SK-N-SH (cell line): ENCODE data around the gene KCNK4. TPM values are rescaled to one million over a fixed set of nuclear protein-coding genes. Genes with fewer than 3 reads are reported as not detected.

Experiments used
- CTCF ChIA-PET: fragments of 300-600, 350-600 bp; formaldehyde crosslinking; extraction: SDS; loops from one replicate; lab custom pipeline; 2021; lab: Yijun Ruan, JAX
- POLR2A ChIA-PET: fragments of 350-600 bp; sonication (Branson Sonifier 250); formaldehyde crosslinking; extraction: SDS; loops from one replicate; lab custom pipeline; 2020; ENCODE audit warnings: antibody characterized with exemption, inconsistent platforms; lab: Yijun Ruan, JAX
- DNase-seq: peaks from one replicate; pipeline ENCODE4 v3.0.0; 2012
- H2AFZ ChIP-seq: fragments of 200-600 bp; sonication (generic); 2 replicates; pipeline ENCODE4 v1.8.1; 2016; ENCODE audit warnings: antibody characterized with exemption, mild to moderate bottlenecking, low read depth
- H3F3A ChIP-seq: fragments of 200-600 bp; sonication (generic); replicated peaks from 2 replicates; pipeline ENCODE3; 2016; ENCODE audit warnings: antibody characterized with exemption, mild to moderate bottlenecking; ENCODE audit not compliant: insufficient read depth
- H3K27ac ChIP-seq, 2 experiments: fragments of 200-500 bp in 1 of 2; fragments of 200-600 bp in 1 of 2; sonication (Bioruptor generic) in 1 of 2; sonication (generic), shearing (Covaris generic) in 1 of 2; 2 replicates each; pipeline versions ENCODE4 v1.5.1 to v1.6.1; 2014 to 2016; ENCODE audit warnings: low read depth in 2 of 2, inconsistent platforms in 1 of 2, low read length in 1 of 2, mild to moderate bottlenecking in 1 of 2, mixed read lengths in 1 of 2
- H3K27me3 ChIP-seq: fragments of 200-600 bp; sonication (generic), shearing (Covaris generic); 2 replicates; pipeline ENCODE4 v1.6.1; 2016; ENCODE audit warnings: mixed run types; ENCODE audit not compliant: insufficient read depth
- H3K36me3 ChIP-seq, 2 experiments: fragments of 200-500 bp in 1 of 2; fragments of 200-600 bp in 1 of 2; sonication (Bioruptor generic) in 1 of 2; sonication (generic) in 1 of 2; replicated peaks in 1 of 2; 2 replicates each; pipeline versions ENCODE3 to v1.5.1; 2014 to 2016; ENCODE audit warnings: low read length in 1 of 2, mild to moderate bottlenecking in 1 of 2; ENCODE audit not compliant: insufficient read depth in 2 of 2, control insufficient read depth in 1 of 2
- H3K4me1 ChIP-seq, 2 experiments: fragments of 200-500 bp in 1 of 2; fragments of 200-600 bp in 1 of 2; sonication (Bioruptor generic) in 1 of 2; sonication (generic), shearing (Covaris generic) in 1 of 2; 2 replicates each; pipeline versions ENCODE4 v1.5.1 to v1.6.1; 2014 to 2016; ENCODE audit warnings: low read depth in 1 of 2, low read length in 1 of 2, mixed run types in 1 of 2; ENCODE audit not compliant: insufficient read depth in 2 of 2, control insufficient read depth in 1 of 2
- H3K4me2 ChIP-seq: fragments of 200-600 bp; sonication (generic), shearing (Covaris generic); 2 replicates; pipeline ENCODE4 v1.6.1; 2017; ENCODE audit warnings: mixed run types
- H3K4me3 ChIP-seq, 2 experiments: fragments of 200-500 bp in 1 of 2; fragments of 200-600 bp in 1 of 2; sonication (Bioruptor generic) in 1 of 2; sonication (generic), shearing (Covaris generic) in 1 of 2; 2 replicates each; pipeline versions ENCODE4 v1.5.1 to v1.8.1; 2014 to 2016; ENCODE audit warnings: low read depth in 2 of 2, inconsistent platforms in 1 of 2, low read length in 1 of 2, mild to moderate bottlenecking in 1 of 2, mixed read lengths in 1 of 2, moderate library complexity in 1 of 2
- H3K79me2 ChIP-seq: fragments of 200-600 bp; sonication (generic); 2 replicates; pipeline ENCODE4 v1.8.1; 2017; ENCODE audit warnings: mild to moderate bottlenecking; ENCODE audit not compliant: insufficient read depth
- H3K9ac ChIP-seq: fragments of 200-600 bp; sonication (generic); 2 replicates; pipeline ENCODE4 v1.6.1; 2017; ENCODE audit warnings: mixed run types
- H3K9me2 ChIP-seq: fragments of 200-600 bp; sonication (generic); 2 replicates; pipeline ENCODE4 v1.6.1; 2017; ENCODE audit warnings: mixed run types
- H3K9me3 ChIP-seq: fragments of 200-600 bp; sonication (generic); 2 replicates; pipeline ENCODE4 v1.6.1; 2017; ENCODE audit warnings: mixed run types, mild to moderate bottlenecking, moderate library complexity
- H4K20me1 ChIP-seq: fragments of 200-600 bp; sonication (generic); 2 replicates; pipeline ENCODE4 v1.6.1; 2017; ENCODE audit warnings: mild to moderate bottlenecking, mixed run types; ENCODE audit not compliant: insufficient read depth
- CTCF ChIP-seq: fragments of 200-600 bp; sonication (generic); IDR thresholded peaks from 2 replicates; pipeline ENCODE4 v1.6.1; 2017; ENCODE audit warnings: antibody characterized with exemption, mild to moderate bottlenecking, moderate library complexity
- FOSL2 ChIP-seq: IDR thresholded peaks from 2 replicates; pipeline ENCODE4 v1.4.0; 2012; ENCODE audit warnings: low read depth, mild to moderate bottlenecking, moderate library complexity, borderline replicate concordance
- FOXM1 ChIP-seq: IDR thresholded peaks from 2 replicates; pipeline ENCODE4 v1.4.0; 2012; ENCODE audit warnings: low read depth, mild to moderate bottlenecking
- GATA2 ChIP-seq: sonication (generic); formaldehyde crosslinking; IDR thresholded peaks from 2 replicates; pipeline ENCODE4 v1.5.0; 2020; ENCODE audit warnings: mild to moderate bottlenecking, missing genetic modification reagents
- IRF3 ChIP-seq: fragments of 150-350 bp; IDR thresholded peaks from 2 replicates; pipeline ENCODE4 v1.6.1; 2016; ENCODE audit warnings: mild to moderate bottlenecking, low read depth, low read length
- JUND ChIP-seq: IDR thresholded peaks from 2 replicates; pipeline ENCODE4 v1.4.0; 2012
- MAX ChIP-seq: IDR thresholded peaks from 2 replicates; pipeline ENCODE4 v1.4.0; 2012; ENCODE audit warnings: low read depth
- NFIC ChIP-seq: IDR thresholded peaks from 2 replicates; pipeline ENCODE4 v1.4.0; 2012; ENCODE audit warnings: borderline replicate concordance
- NRF1 ChIP-seq: IDR thresholded peaks from 2 replicates; pipeline ENCODE4 v1.6.1; 2012; ENCODE audit warnings: low read depth, mild to moderate bottlenecking, low read length
- POLR2AphosphoS5 ChIP-seq: IDR thresholded peaks from 2 replicates; pipeline ENCODE4 v1.6.1; 2012; ENCODE audit warnings: low read depth, low read length
- RAD21 ChIP-seq: IDR thresholded peaks from 2 replicates; pipeline ENCODE4 v1.6.1; 2012; ENCODE audit warnings: mild to moderate bottlenecking, low read length
- RCOR1 ChIP-seq: fragments of 150-350 bp; IDR thresholded peaks from 2 replicates; pipeline ENCODE4 v1.6.1; 2017; ENCODE audit warnings: antibody characterized with exemption, low read length
- RXRA ChIP-seq: IDR thresholded peaks from 2 replicates; pipeline ENCODE4 v1.4.0; 2012; ENCODE audit warnings: low read depth, mild to moderate bottlenecking, borderline replicate concordance
- SMC3 ChIP-seq: IDR thresholded peaks from 2 replicates; pipeline ENCODE4 v1.6.1; 2012; ENCODE audit warnings: low read depth, low read length, improper control_type of control experiment
- TAF1 ChIP-seq: IDR thresholded peaks from 2 replicates; pipeline ENCODE4 v1.6.1; 2012; ENCODE audit warnings: low read depth, mild to moderate bottlenecking, low read length, moderate library complexity, borderline replicate concordance
- TCF12 ChIP-seq: IDR thresholded peaks from 2 replicates; pipeline ENCODE4 v1.4.0; 2012
- TEAD4 ChIP-seq: IDR thresholded peaks from 2 replicates; pipeline ENCODE4 v1.4.0; 2012; ENCODE audit warnings: mild to moderate bottlenecking, borderline replicate concordance; ENCODE audit not compliant: insufficient read depth
- USF1 ChIP-seq: IDR thresholded peaks from 2 replicates; pipeline ENCODE4 v1.4.0; 2012; ENCODE audit warnings: low read depth, borderline replicate concordance
- USF2 ChIP-seq: fragments of 150-350 bp; IDR thresholded peaks from 2 replicates; pipeline ENCODE4 v1.6.1; 2017; ENCODE audit warnings: antibody characterized with exemption, low read length, low read depth, borderline replicate concordance
- YY1 ChIP-seq: IDR thresholded peaks from 2 replicates; pipeline ENCODE4 v1.4.0; 2012; ENCODE audit warnings: low read depth, mild to moderate bottlenecking
- WGBS: methylation state at CpG from one replicate; pipeline ENCODE4 v1.1.6; 2017; ENCODE audit warnings: low lambda C conversion rate; 5-methylcytosine and 5-hydroxymethylcytosine counted together
- polyA plus RNA-seq, 3 experiments: library from polyadenylated mRNA; depleted of rRNA; stranded (reverse); fragments of >200 nt; gene quantifications; 2 replicates each; pipeline ENCODE4 v1.2.3, GENCODE V29; 2012

KCNK4 gene
- polyA plus RNA-seq, 1 of the 3 experiments (the other 2 are of a cell fraction) = 0.16 TPM

GRCh38 chr11:64342869-64343745 is 52.0 kb downstream of the KCNK4 start:
- 86% methylated on average over 23 of the region's 29 CpGs for WGBS
- H3K4me3 ChIP-seq = no peak overlapping the region

More at GRCh38 chr11:64342869-64343745, 52.0 kb downstream of the KCNK4 start:
- Histone ChIP-seq H4K20me1 (no peaks in the 10 kb centered on the region), H2AFZ (no peak overlapping the region), H3K36me3 (no peaks in the 10 kb centered on the region), H3K4me1 (no peaks in the 10 kb centered on the region), H3K4me2 (no peak overlapping the region), H3K9ac (no peak overlapping the region), H3K27me3 (no peaks in the 10 kb centered on the region), H3K27ac (no peak overlapping the region), H3K79me2 (no peaks in the 10 kb centered on the region), H3F3A (peaks cover 2% of the 10 kb centered on the region), H3K9me2 (no peaks in the 10 kb centered on the region), H3K9me3 (no peaks in the 10 kb centered on the region)
- TF ChIP-seq RAD21 (no peak), IRF3 (no peak), TAF1 (no peak), POLR2AphosphoS5 (no peak), NRF1 (no peak), GATA2 (no peak), MAX (no peak), FOXM1 (no peak), TCF12 (no peak), YY1 (no peak), TEAD4 (no peak), CTCF (no peak), FOSL2 (no peak), USF2 (no peak), SMC3 (no peak), RXRA (no peak), NFIC (no peak), RCOR1 (no peak), USF1 (no peak), JUND (no peak)
- ChIA-PET CTCF (interaction anchor here (2.3 to 5.7 kb wide), 2 partner anchors 12 to 39 kb away, joined by 7 to 42 read pairs; partner anchors contain the start of gene ESRRA), POLR2A (interaction anchor here (0.6 kb wide), 1 partner anchor 24 kb away, joined by 3 read pairs; no protein-coding TSS in a partner anchor)
- DNase-seq = peak; percentile 68
